Astrocyte (in vitro differentiated cells and primary cell): ENCODE measurements around the gene COX19.

Experiments used
- EZH2 ChIP-seq: IDR thresholded peaks from 2 replicates; pipeline ENCODE4 v1.6.1; 2012; ENCODE audit warnings: mild to moderate bottlenecking, low read length, inconsistent platforms; ENCODE audit not compliant: insufficient read depth
- TF ChIP-seq, protein P1 (sequence below): IDR thresholded peaks from 2 replicates; pipeline ENCODE4 v1.5.1; 2011; ENCODE audit warnings: low read depth, mild to moderate bottlenecking, inconsistent platforms, low read length, moderate library complexity; ENCODE audit not compliant: insufficient read depth

DNA sequence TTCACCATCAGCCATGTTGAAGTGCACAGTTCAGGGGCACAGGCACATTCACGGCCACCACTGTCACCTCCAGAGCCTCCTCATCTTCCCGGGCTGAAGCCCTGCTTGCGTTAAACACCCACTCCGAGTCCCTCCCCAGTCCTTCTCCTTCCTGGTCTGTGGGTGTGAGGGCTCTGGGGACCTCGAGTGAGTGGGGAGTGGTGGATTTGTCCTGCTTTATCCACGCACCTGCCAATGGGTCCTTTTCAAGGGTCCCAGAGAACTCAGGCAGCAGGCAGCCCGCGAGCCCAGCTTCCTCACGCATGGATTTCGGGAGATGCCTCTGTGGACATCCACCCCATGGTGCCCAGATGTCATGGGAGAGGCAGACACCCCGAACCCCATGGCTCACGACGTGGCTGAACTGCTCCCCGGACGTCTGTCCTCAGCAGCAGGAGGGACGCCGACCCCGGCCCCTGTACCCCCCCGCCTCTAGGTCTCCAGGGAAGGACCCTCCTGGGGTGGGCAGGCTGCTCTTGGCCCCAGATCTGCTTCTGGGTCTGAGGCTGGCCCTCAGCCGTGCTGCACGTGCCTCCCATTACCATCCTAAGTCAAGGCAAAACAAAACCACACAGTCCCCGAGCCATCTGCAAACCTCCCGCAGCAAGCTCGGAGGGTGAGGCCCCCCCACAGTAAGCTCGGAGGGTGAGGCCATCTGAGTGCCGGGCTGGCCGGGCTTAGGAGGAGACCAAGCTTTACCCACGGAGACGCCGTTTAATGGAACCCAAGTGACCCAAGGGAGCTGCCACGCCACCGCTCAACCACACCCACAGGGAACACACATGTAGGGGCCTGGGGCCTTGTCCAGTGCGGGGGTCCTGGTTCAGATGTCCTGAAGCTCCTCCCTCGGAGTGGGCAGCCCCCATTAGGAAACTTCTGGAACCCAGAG, 16.6 kb upstream of the COX19 start:
- TF ChIP-seq, protein P1, sequence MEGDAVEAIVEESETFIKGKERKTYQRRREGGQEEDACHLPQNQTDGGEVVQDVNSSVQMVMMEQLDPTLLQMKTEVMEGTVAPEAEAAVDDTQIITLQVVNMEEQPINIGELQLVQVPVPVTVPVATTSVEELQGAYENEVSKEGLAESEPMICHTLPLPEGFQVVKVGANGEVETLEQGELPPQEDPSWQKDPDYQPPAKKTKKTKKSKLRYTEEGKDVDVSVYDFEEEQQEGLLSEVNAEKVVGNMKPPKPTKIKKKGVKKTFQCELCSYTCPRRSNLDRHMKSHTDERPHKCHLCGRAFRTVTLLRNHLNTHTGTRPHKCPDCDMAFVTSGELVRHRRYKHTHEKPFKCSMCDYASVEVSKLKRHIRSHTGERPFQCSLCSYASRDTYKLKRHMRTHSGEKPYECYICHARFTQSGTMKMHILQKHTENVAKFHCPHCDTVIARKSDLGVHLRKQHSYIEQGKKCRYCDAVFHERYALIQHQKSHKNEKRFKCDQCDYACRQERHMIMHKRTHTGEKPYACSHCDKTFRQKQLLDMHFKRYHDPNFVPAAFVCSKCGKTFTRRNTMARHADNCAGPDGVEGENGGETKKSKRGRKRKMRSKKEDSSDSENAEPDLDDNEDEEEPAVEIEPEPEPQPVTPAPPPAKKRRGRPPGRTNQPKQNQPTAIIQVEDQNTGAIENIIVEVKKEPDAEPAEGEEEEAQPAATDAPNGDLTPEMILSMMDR = no peak
- no peak for TF ChIP-seq EZH2
